A549 (cell line): ENCODE data around the gene TRMT2A. TPM values are rescaled to one million over a fixed set of nuclear protein-coding genes. Genes with fewer than 3 reads are reported as not detected.
"Not testable (repeated sequence)": the region's sequence is repeated elsewhere in the genome, so short reads cannot be mapped to it uniquely, and the experiment has no call there.

Experiments used
- ATAC-seq, 2 experiments: fragments of 200-7000 bp in 1 of 2; fragments of >200 bp in 1 of 2; cut with Nextera tagmentation in 1 of 2; cut with Tn5 transposase in 1 of 2; 3 replicates each; pipeline versions ENCODE4 v1.8.0 to v1.9.1; 2018 to 2020; ENCODE audit warnings: mild to moderate bottlenecking in 1 of 2, moderate library complexity in 1 of 2
- CTCF ChIA-PET: fragments of 300-600 bp; sonication (Branson Sonifier 250); formaldehyde crosslinking; extraction: SDS; loops from one replicate; lab custom pipeline; 2021; ENCODE audit warnings: antibody characterized with exemption, inconsistent platforms; lab: Yijun Ruan, JAX
- POLR2A ChIA-PET: fragments of 350-600 bp; formaldehyde crosslinking; extraction: SDS; loops from one replicate; lab custom pipeline; 2021; ENCODE audit warnings: antibody characterized with exemption, inconsistent platforms; lab: Yijun Ruan, JAX
- DNase-seq, 2 experiments: peaks; one replicate each; pipeline versions ENCODE4 v3.0.0 to v3.0.0-alpha.2; 2011 to 2016; ENCODE audit warnings: low read depth in 1 of 2, low spot score in 1 of 2
- FAIRE-seq: peaks from 2 replicates; lab custom pipeline; 2011; peaks lifted over from hg19 to GRCh38; lab: Jason Lieb, UNC
- H3K27ac ChIP-seq, 2 experiments: fragments of >200 bp; sonication (Bioruptor Twin); formaldehyde crosslinking; 3 replicates each; pipeline ENCODE4 v1.5.1; 2016 to 2017
- H3K4me1 ChIP-seq: fragments of >200 bp; sonication (Bioruptor Twin); formaldehyde crosslinking; 3 replicates; pipeline ENCODE4 v1.6.1; 2016
- H3K4me2 ChIP-seq: fragments of >200 bp; sonication (Bioruptor Twin); formaldehyde crosslinking; 3 replicates; pipeline ENCODE4 v1.6.1; 2016
- H3K4me3 ChIP-seq: fragments of >200 bp; sonication (Bioruptor Twin); formaldehyde crosslinking; 3 replicates; pipeline ENCODE4 v1.5.1; 2016
- H3K9me3 ChIP-seq: fragments of >200 bp; sonication (Bioruptor Twin); formaldehyde crosslinking; 3 replicates; pipeline ENCODE4 v1.6.1; 2016
- CEBPB ChIP-seq, 2 experiments: fragments of >200 bp in 1 of 2; sonication (Bioruptor Twin) in 1 of 2; formaldehyde crosslinking in 1 of 2; IDR thresholded peaks; 2 replicates each; pipeline ENCODE4 v1.6.1; 2012 to 2016
- CHD4 ChIP-seq: fragments of 200-600 bp; sonication (generic); IDR thresholded peaks from 2 replicates; pipeline ENCODE4 v1.6.1; 2016; ENCODE audit warnings: antibody characterized with exemption, mild to moderate bottlenecking, borderline replicate concordance
- CTCF ChIP-seq: fragments of >200 bp; sonication (Bioruptor Twin); formaldehyde crosslinking; IDR thresholded peaks from 3 replicates; pipeline ENCODE4 v1.5.1; 2016
- EHF ChIP-seq: fragments of 250-450 bp; sonication (Bioruptor Pico); IDR thresholded peaks from 2 replicates; pipeline ENCODE4 v1.5.0; 2020; ENCODE audit warnings: mild to moderate bottlenecking
- EHMT2 ChIP-seq: fragments of 200-600 bp; sonication (generic); IDR thresholded peaks from 2 replicates; pipeline ENCODE4 v1.6.1; 2016; ENCODE audit warnings: antibody characterized with exemption, low read depth, mild to moderate bottlenecking, moderate library complexity
- GATA3 ChIP-seq: IDR thresholded peaks from 2 replicates; pipeline ENCODE4 v1.6.1; 2012; ENCODE audit warnings: borderline replicate concordance
- HMGXB4 ChIP-seq: fragments of 250-450 bp; sonication (Bioruptor Pico); IDR thresholded peaks from 2 replicates; pipeline ENCODE4 v1.5.0; 2021; ENCODE audit warnings: mild to moderate bottlenecking, moderate library complexity, borderline replicate concordance
- HOXA7 ChIP-seq: fragments of 250-450 bp; sonication (Bioruptor Pico); IDR thresholded peaks from 2 replicates; pipeline ENCODE4 v1.5.0; 2020; ENCODE audit warnings: mild to moderate bottlenecking, moderate library complexity
- HOXB13 ChIP-seq: fragments of 250-450 bp; sonication (Bioruptor Pico); IDR thresholded peaks from 2 replicates; pipeline ENCODE4 v1.5.0; 2020; ENCODE audit warnings: low read depth, mild to moderate bottlenecking, moderate library complexity
- HOXB5 ChIP-seq: fragments of 250-450 bp; sonication (Bioruptor Pico); IDR thresholded peaks from 2 replicates; pipeline ENCODE4 v1.5.0; 2020; ENCODE audit warnings: mild to moderate bottlenecking, moderate library complexity
- KDM1A ChIP-seq: fragments of 200-600 bp; sonication (generic); IDR thresholded peaks from 2 replicates; pipeline ENCODE4 v1.6.1; 2016; ENCODE audit warnings: low read depth, mild to moderate bottlenecking
- KDM5A ChIP-seq: fragments of 200-600 bp; sonication (generic); IDR thresholded peaks from 2 replicates; pipeline ENCODE4 v1.6.1; 2016; ENCODE audit warnings: antibody characterized with exemption, mild to moderate bottlenecking
- MAX ChIP-seq: IDR thresholded peaks from 2 replicates; pipeline ENCODE4 v1.6.1; 2012
- MAZ ChIP-seq: fragments of 150-350 bp; IDR thresholded peaks from 2 replicates; pipeline ENCODE4 v1.6.1; 2014; ENCODE audit warnings: antibody characterized with exemption, low read depth, low read length, borderline replicate concordance
- MYC ChIP-seq: IDR thresholded peaks from 2 replicates; pipeline ENCODE4 v1.6.1; 2012; ENCODE audit warnings: mild to moderate bottlenecking, inconsistent platforms, low read length, improper control_type of control experiment, borderline replicate concordance
- NFE2L2 ChIP-seq: fragments of 150-350 bp; conservative IDR thresholded peaks from 2 replicates; pipeline ENCODE4 v1.6.1; 2014; ENCODE audit warnings: low read length
- POLR2A ChIP-seq: IDR thresholded peaks from 2 replicates; pipeline ENCODE4 v1.6.1; 2012; ENCODE audit warnings: mild to moderate bottlenecking, low read length
- RCOR1 ChIP-seq: fragments of 150-350 bp; IDR thresholded peaks from 2 replicates; pipeline ENCODE4 v1.6.1; 2014; ENCODE audit warnings: antibody characterized with exemption, low read length, low read depth
- TFCP2L1 ChIP-seq: fragments of 250-450 bp; sonication (Bioruptor Pico); IDR thresholded peaks from 2 replicates; pipeline ENCODE4 v1.5.0; 2021; ENCODE audit warnings: mild to moderate bottlenecking
- TP53 ChIP-seq: fragments of 250-450 bp; sonication (Bioruptor Pico); IDR thresholded peaks from 2 replicates; pipeline ENCODE4 v1.5.0; 2021; ENCODE audit warnings: mild to moderate bottlenecking, moderate library complexity
- USF2 ChIP-seq: fragments of 450-650 bp; IDR thresholded peaks from 2 replicates; pipeline ENCODE4 v1.6.1; 2014; ENCODE audit warnings: antibody characterized with exemption
- ZFP36 ChIP-seq: fragments of 450-650 bp; IDR thresholded peaks from 2 replicates; pipeline ENCODE4 v1.6.1; 2014; ENCODE audit warnings: borderline replicate concordance; ENCODE audit not compliant: partially characterized antibody
- ZNF302 ChIP-seq: fragments of 250-450 bp; sonication (Bioruptor Pico); IDR thresholded peaks from 2 replicates; pipeline ENCODE4 v1.9.0; 2021; ENCODE audit warnings: inconsistent platforms, mild to moderate bottlenecking, moderate library complexity
- ZSCAN20 ChIP-seq: fragments of 250-450 bp; sonication (Bioruptor Pico); IDR thresholded peaks from 2 replicates; pipeline ENCODE4 v1.8.0; 2022; ENCODE audit warnings: mild to moderate bottlenecking, moderate library complexity
- WGBS: methylation state at CpG from one replicate; pipeline ENCODE4 v1.1.6; 2017; ENCODE audit errors: missing lambda C conversion rate; 5-methylcytosine and 5-hydroxymethylcytosine counted together
- polyA plus RNA-seq, 4 experiments: library from polyadenylated mRNA; depleted of rRNA in 3 of 4; stranded (reverse); fragments of >200 nt; fragmentation: RNase III in 1 of 4; extraction: RNeasy Plus Mini Kit Qiagen cat#74134 plus additional on column Dnase treatment in 1 of 4; gene quantifications; 2 replicates in 3 of 4; 3 replicates in 1 of 4; pipeline ENCODE4 v1.2.3, GENCODE V29; 2011 to 2017

The TRMT2A gene
- polyA plus RNA-seq, 2 of the 4 experiments (the other 2 are of a cell fraction): 12.3 to 28.8 TPM

GRCh38 chr22:20165421-20165820 is 48.4 kb upstream of the TRMT2A start:
- DNase-seq (no peak), FAIRE-seq (no peak), ATAC-seq (no peak)
- Histone ChIP-seq H3K4me1 (no peaks in the 10 kb centered on the region), H3K9me3 (no peaks in the 10 kb centered on the region), H3K4me3 (no peak overlapping the region), H3K4me2 (no peak overlapping the region), H3K27ac (no peak overlapping the region)
- TF ChIP-seq HOXB5 (no peak), HOXB13 (CRISPR knock-in tag) (no peak), ZSCAN20 (CRISPR knock-in tag) (no peak), EHF (CRISPR knock-in tag) (no peak), MAX (no peak)
- CTCF ChIA-PET: no interaction called here
- 30% methylated on average over 2 of the region's 12 CpGs for WGBS
- POLR2A ChIA-PET: no interaction called here

GRCh38 chr22:20164863-20165262 is 47.8 kb upstream of the TRMT2A start:
- POLR2A ChIA-PET: no interaction called here
- H3K4me3 ChIP-seq: no peak overlapping the region
- H3K4me2 ChIP-seq: no peak overlapping the region
- H3K4me1 ChIP-seq: no peaks in the 10 kb centered on the region
- no peak for FAIRE-seq
- no peaks in the 10 kb centered on the region for H3K9me3 ChIP-seq
- no peak overlapping the region for H3K27ac ChIP-seq
- CTCF ChIA-PET: no interaction called here
- no peak for ATAC-seq
- no peak for DNase-seq
- TF ChIP-seq TP53 (CRISPR knock-in tag) (no peak), USF2 (no peak), NFE2L2 (no peak), EHMT2 (no peak), RCOR1 (no peak), MAZ (no peak)
- TF ChIP-seq, all 56 proteins: peak for 0
- WGBS: 100% methylated on average over 2 of the region's 11 CpGs

GRCh38 chr22:20160041-20160440 is 43.0 kb upstream of the TRMT2A start:
- Histone ChIP-seq H3K27ac (no peak overlapping the region), H3K4me1 (no peaks in the 10 kb centered on the region), H3K4me3 (no peak overlapping the region), H3K4me2 (no peak overlapping the region), H3K9me3 (no peaks in the 10 kb centered on the region)
- ChIA-PET POLR2A (no interaction called here), CTCF (interaction anchor here (0.8 to 2.3 kb wide), 3 partner anchors 79 to 126 kb away, joined by 3 to 15 read pairs (median 3); no protein-coding TSS in a partner anchor)
- ATAC-seq (no peak), FAIRE-seq (no peak), DNase-seq (no peak)
- WGBS: 69% methylated on average over 9 of the region's 10 CpGs
- TF ChIP-seq TFCP2L1 (CRISPR knock-in tag) (no peak), POLR2A (no peak), CHD4 (no peak), EHF (CRISPR knock-in tag) (no peak), HOXA7 (no peak), ZSCAN20 (CRISPR knock-in tag) (no peak), CTCF (no peak), USF2 (no peak), ZNF302 (CRISPR knock-in tag) (no peak), MAZ (no peak), KDM5A (no peak), GATA3 (no peak), MYC (no peak), KDM1A (no peak), CEBPB (IDR thresholded peaks at IDR 0.05) (no peak), ZFP36 (no peak), HMGXB4 (CRISPR knock-in tag) (no peak)

- DNase-seq, ATAC-seq, POLR2A ChIA-PET, H3K9me3 ChIP-seq, H3K4me2 ChIP-seq, H3K4me1 ChIP-seq, H3K27ac ChIP-seq, H3K4me3 ChIP-seq, FAIRE-seq: not testable (repeated sequence)
- WGBS: 80% methylated on average over 5 of the region's 14 CpGs
- CTCF ChIA-PET: interaction anchor here (0.8 to 2.3 kb wide), 3 partner anchors 79 to 126 kb away, joined by 3 to 15 read pairs (median 3); no protein-coding TSS in a partner anchor
Observed at GRCh38 chr22:20159531-20159930, 42.5 kb upstream of the TRMT2A start.
